GM12878 (cell line): ENCODE measurements around the gene PKMYT1.

ENCODE experiments used
- EZH2 ChIP-seq: IDR thresholded peaks from 2 replicates; pipeline ENCODE4 v1.6.1; 2012; ENCODE audit warnings: low read depth, mild to moderate bottlenecking, control low read depth, inconsistent platforms, low read length, borderline replicate concordance; ENCODE audit not compliant: control insufficient read depth
- POLR2A ChIP-seq: IDR thresholded peaks from 2 replicates; pipeline ENCODE4 v1.6.1; 2011; ENCODE audit warnings: low read depth, mild to moderate bottlenecking, low read length
- RCOR1 ChIP-seq: conservative IDR thresholded peaks from 2 replicates; pipeline ENCODE4 v1.6.1; 2012; ENCODE audit warnings: low read depth, low read length, improper control_type of control experiment
- SMC3 ChIP-seq: IDR thresholded peaks from 2 replicates; pipeline ENCODE4 v1.6.1; 2011; ENCODE audit warnings: low read length, improper control_type of control experiment, borderline replicate concordance
- SRF ChIP-seq, 2 experiments: IDR thresholded peaks; 2 replicates each; pipeline ENCODE4 v1.6.1; 2011; ENCODE audit warnings: low read depth in 2 of 2, low read length in 2 of 2, mild to moderate bottlenecking in 1 of 2, moderate library complexity in 1 of 2
- TCF12 ChIP-seq: IDR thresholded peaks from 2 replicates; pipeline ENCODE4 v1.6.1; 2011; ENCODE audit warnings: low read depth, mild to moderate bottlenecking, low read length

- TF ChIP-seq TCF12 = no peak
- no peak for TF ChIP-seq RCOR1
- TF ChIP-seq EZH2 = no peak
- TF ChIP-seq POLR2A = no peak
- TF ChIP-seq SRF (IDR thresholded peaks at IDR 0.05; ENCODE audit: low read depth in 2 of 2, low read length in 2 of 2) = no peak
- TF ChIP-seq SMC3 = no peak
Measured at GRCh38 chr16:3012828-3013420, 32.7 kb upstream of the PKMYT1 start, which contains the start of gene CLDN9.
